ENCODE measurements around the gene MID1IP1. TPM values are rescaled to one million over a fixed set of nuclear protein-coding genes. Genes with fewer than 3 reads are reported as not detected.

The MID1IP1 gene
- total RNA-seq, 4 donors from 2014 or later, result 22.3 to 29.9 (median 27.8) TPM

DNA sequence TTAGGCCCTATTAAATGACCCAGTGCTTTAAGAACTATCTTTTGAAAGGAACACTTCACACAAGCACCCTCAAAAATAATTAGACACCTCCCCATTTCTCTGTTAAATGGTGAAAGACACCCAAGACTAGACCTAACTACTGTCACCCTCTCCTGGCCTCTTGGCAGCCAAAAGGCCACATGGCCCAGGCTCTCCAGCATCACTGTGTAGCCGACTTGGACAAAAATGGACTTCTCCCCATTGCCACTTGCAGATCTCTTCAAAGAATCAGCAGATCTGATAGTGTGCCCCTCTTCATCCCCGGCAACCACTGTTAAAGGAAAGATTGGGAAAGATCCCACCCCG, 2.0 kb downstream of the MID1IP1 start:
- peaks cover 0 to 6% (median 0%) of the 10 kb centered on the region in 4 donors for H3K4me1 ChIP-seq
- TF ChIP-seq POLR2A (IDR thresholded peaks at IDR 0.05), result no peak
- TF ChIP-seq CTCF (IDR thresholded peaks at IDR 0.05), result no peak
- peak overlapping the region; percentile 51 to 85 (median 60) for H3K4me3 ChIP-seq
- no peaks in the 10 kb centered on the region for H3K9me3 ChIP-seq
- no peak for DNase-seq
- no peaks in the 10 kb centered on the region for H3K36me3 ChIP-seq
- H3K27me3 ChIP-seq, result no peaks in the 10 kb centered on the region
- peak overlapping the region; percentile 83 to 96 (median 90) for H3K27ac ChIP-seq

DNA sequence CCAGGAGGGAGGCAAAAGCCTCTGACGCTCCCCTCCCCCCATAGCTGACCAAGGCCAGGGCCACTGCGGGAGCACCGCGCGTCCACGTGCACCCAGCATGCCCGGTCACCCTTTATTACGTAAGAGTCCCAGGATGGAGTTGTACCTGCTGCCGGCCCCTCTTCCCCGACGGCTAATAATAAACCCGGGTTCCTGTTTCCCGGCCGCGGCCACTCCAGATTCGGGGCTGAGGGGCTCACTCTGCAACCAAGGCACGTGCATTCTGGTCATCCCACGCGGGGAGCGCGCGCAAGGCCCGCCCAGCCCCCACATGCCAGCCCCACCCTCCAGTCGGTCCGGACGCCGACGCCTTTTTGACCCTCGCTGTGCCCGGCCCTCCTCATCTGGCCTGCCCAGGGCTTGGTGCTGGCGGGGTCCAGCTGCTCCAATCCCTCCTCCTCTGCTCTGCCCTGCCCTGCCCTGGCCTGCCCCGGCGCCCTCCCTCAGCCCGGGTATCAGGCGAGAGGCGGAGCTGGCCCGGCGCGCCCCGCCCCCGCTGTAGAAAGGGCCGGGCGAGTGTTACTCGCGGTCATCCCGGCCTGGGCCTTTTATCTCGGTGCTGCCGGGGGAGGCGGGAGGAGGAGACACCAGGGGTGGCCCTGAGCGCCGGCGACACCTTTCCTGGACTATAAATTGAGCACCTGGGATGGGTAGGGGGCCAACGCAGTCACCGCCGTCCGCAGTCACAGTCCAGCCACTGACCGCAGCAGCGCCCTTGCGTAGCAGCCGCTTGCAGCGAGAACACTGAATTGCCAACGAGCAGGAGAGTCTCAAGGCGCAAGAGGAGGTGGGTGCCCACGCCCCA, 2.6 kb downstream of the MID1IP1 start:
- Histone ChIP-seq H3K4me1 (peaks cover 0 to 6% (median 0%) of the 10 kb centered on the region in 4 donors), H3K9me3 (no peaks in the 10 kb centered on the region), H3K27me3 (no peaks in the 10 kb centered on the region), H3K4me3 (peak overlapping the region; percentile 51 to 85 (median 60)), H3K27ac (peak overlapping the region; percentile 83 to 96 (median 90)), H3K36me3 (no peaks in the 10 kb centered on the region)
- peak; percentile 71 to 91 (median 90) for DNase-seq
- TF ChIP-seq CTCF (IDR thresholded peaks at IDR 0.05) (no peak), POLR2A (IDR thresholded peaks at IDR 0.05) (peak; percentile 84 to 86)

GRCh38 chrX:38804432-38804681, 3.1 kb downstream of the MID1IP1 start:
- no peaks in the 10 kb centered on the region for H3K9me3 ChIP-seq
- peak overlapping the region; percentile 83 to 96 (median 90) for H3K27ac ChIP-seq
- DNase-seq, result peak in 2 of 3 donors; percentile 55 to 60
- peaks cover 0 to 6% (median 0%) of the 10 kb centered on the region in 4 donors for H3K4me1 ChIP-seq
- no peaks in the 10 kb centered on the region for H3K36me3 ChIP-seq
- H3K27me3 ChIP-seq, result no peaks in the 10 kb centered on the region
- peak overlapping the region; percentile 51 to 85 (median 60) for H3K4me3 ChIP-seq
- TF ChIP-seq CTCF (IDR thresholded peaks at IDR 0.05) (no peak), POLR2A (IDR thresholded peaks at IDR 0.05) (no peak)

GRCh38 chrX:38804682-38805431, 3.6 kb downstream of the MID1IP1 start:
- Histone ChIP-seq H3K27me3 (no peaks in the 10 kb centered on the region), H3K4me3 (peak overlapping the region; percentile 51 to 85 (median 60))
- TF ChIP-seq CTCF (IDR thresholded peaks at IDR 0.05), result no peak
- TF ChIP-seq POLR2A (IDR thresholded peaks at IDR 0.05), result no peak

GRCh38 chrX:38805432-38806389, 4.5 kb downstream of the MID1IP1 start:
- TF ChIP-seq CTCF (IDR thresholded peaks at IDR 0.05), result peak in 2 of 6 experiments; percentile 15 to 21
- TF ChIP-seq POLR2A (IDR thresholded peaks at IDR 0.05), result no peak
- no peaks in the 10 kb centered on the region for H3K27me3 ChIP-seq

More at GRCh38 chrX:38804682-38805431, 3.6 kb downstream of the MID1IP1 start:
- peak; percentile 53 to 67 (median 55) for DNase-seq
- Histone ChIP-seq H3K4me1 (peaks cover 0 to 6% (median 0%) of the 10 kb centered on the region in 4 donors), H3K36me3 (no peaks in the 10 kb centered on the region), H3K9me3 (no peaks in the 10 kb centered on the region), H3K27ac (peak overlapping the region; percentile 83 to 96 (median 90))

More at GRCh38 chrX:38805432-38806389, 4.5 kb downstream of the MID1IP1 start:
- Histone ChIP-seq H3K4me1 (peaks cover 0 to 6% (median 0%) of the 10 kb centered on the region in 4 donors), H3K4me3 (peak overlapping the region; percentile 51 to 85 (median 60)), H3K36me3 (no peaks in the 10 kb centered on the region), H3K27ac (peak overlapping the region; percentile 83 to 96 (median 90)), H3K9me3 (no peaks in the 10 kb centered on the region)
- peak; percentile 37 to 79 (median 70) for DNase-seq
